Measurements from ENCODE around the gene ZNF322.

Gene ZNF322

GRCh38 chr6:26660000-26660361, 435 bp upstream of the ZNF322 start:
- Histone ChIP-seq H3K4me3 (ENCODE audit: low read length) (peak overlapping the region; percentile 83), H3K36me3 (ENCODE audit: control insufficient read depth, insufficient read depth, low read length) (no peaks in the 10 kb centered on the region), H3K27ac (ENCODE audit: low read length) (no peak overlapping the region), H3K4me1 (ENCODE audit: control insufficient read depth, insufficient read depth, low read length) (no peaks in the 10 kb centered on the region), H3K27me3 (ENCODE audit: control insufficient read depth, insufficient read depth, low read length) (no peaks in the 10 kb centered on the region), H3K9me3 (ENCODE audit: control insufficient read depth, insufficient read depth, low read length) (no peaks in the 10 kb centered on the region)
- DNase-seq (ENCODE audit: low read depth, low spot score): peak; percentile 0
- no CpG with 5 or more reads among the region's 5 CpGs for WGBS (ENCODE audit: insufficient coverage, insufficient read length)

DNA sequence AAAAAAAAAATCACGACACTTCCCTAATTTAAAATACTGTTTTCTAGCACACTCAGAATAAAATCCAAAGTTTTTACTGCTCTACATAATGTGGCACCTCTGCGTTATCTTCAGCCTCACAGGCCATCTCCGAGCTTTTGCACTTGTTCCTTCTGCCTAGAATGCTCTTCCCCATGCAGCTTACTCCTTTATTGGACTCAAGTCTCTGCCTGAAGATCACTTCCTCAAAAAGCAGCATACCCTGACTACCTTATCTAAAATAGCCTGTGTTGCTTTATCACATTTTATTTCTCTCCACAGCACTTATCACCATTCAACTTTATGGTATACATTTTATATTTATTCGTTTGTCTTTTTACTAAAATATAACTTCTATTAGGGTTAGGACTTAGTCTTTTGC, 2.3 kb downstream of the ZNF322 start:
- DNase-seq (ENCODE audit: low read depth, low spot score): no peak
- Histone ChIP-seq H3K27me3 (ENCODE audit: control insufficient read depth, insufficient read depth, low read length) (no peaks in the 10 kb centered on the region), H3K9me3 (ENCODE audit: control insufficient read depth, insufficient read depth, low read length) (no peaks in the 10 kb centered on the region), H3K36me3 (ENCODE audit: control insufficient read depth, insufficient read depth, low read length) (no peaks in the 10 kb centered on the region), H3K4me1 (ENCODE audit: control insufficient read depth, insufficient read depth, low read length) (no peaks in the 10 kb centered on the region), H3K27ac (ENCODE audit: low read length) (no peak overlapping the region), H3K4me3 (ENCODE audit: low read length) (no peak overlapping the region)
- WGBS (ENCODE audit: insufficient coverage, insufficient read length): 100% methylated on average over 1 of the region's 4 CpGs

- Histone ChIP-seq H3K4me3 (ENCODE audit: low read length) (no peak overlapping the region), H3K4me1 (ENCODE audit: control insufficient read depth, insufficient read depth, low read length) (no peaks in the 10 kb centered on the region), H3K27ac (ENCODE audit: low read length) (no peak overlapping the region), H3K9me3 (ENCODE audit: control insufficient read depth, insufficient read depth, low read length) (no peaks in the 10 kb centered on the region), H3K36me3 (ENCODE audit: control insufficient read depth, insufficient read depth, low read length) (no peaks in the 10 kb centered on the region), H3K27me3 (ENCODE audit: control insufficient read depth, insufficient read depth, low read length) (no peaks in the 10 kb centered on the region)
- no CpG with 5 or more reads among the region's 5 CpGs for WGBS (ENCODE audit: insufficient coverage, insufficient read length)
- DNase-seq (ENCODE audit: low read depth, low spot score): no peak
Measured at GRCh38 chr6:26653007-26653406, 6.5 kb downstream of the ZNF322 start.

GRCh38 chr6:26651133-26651781, 8.3 kb downstream of the ZNF322 start:
- no peaks in the 10 kb centered on the region for H3K27me3 ChIP-seq (ENCODE audit: control insufficient read depth, insufficient read depth, low read length)
- DNase-seq (ENCODE audit: low read depth, low spot score): no peak
- no peak overlapping the region for H3K27ac ChIP-seq (ENCODE audit: low read length)
- H3K4me1 ChIP-seq (ENCODE audit: control insufficient read depth, insufficient read depth, low read length): no peaks in the 10 kb centered on the region
- H3K9me3 ChIP-seq (ENCODE audit: control insufficient read depth, insufficient read depth, low read length): no peaks in the 10 kb centered on the region
- H3K36me3 ChIP-seq (ENCODE audit: control insufficient read depth, insufficient read depth, low read length): no peaks in the 10 kb centered on the region
- H3K4me3 ChIP-seq (ENCODE audit: low read length): no peak overlapping the region

DNA sequence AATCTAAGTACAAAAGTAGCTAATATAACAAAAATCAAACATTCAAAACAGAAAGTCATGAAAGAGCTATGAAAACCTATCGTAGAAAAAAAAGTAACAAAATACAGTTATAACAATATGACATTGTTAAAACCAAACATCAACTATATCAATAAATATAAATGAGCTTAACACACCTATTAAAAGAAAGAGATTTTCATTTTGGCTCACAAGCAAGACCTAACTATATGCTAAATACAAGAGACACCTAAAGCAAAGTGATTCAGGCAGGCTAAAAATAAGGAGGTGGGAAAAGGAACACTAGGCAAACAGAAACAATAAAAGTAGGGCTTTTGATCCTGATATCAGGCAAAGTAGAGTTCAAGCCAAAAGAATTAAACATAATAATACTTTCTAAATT, 13.5 kb downstream of the ZNF322 start:
- no peaks in the 10 kb centered on the region for H3K4me1 ChIP-seq (ENCODE audit: control insufficient read depth, insufficient read depth, low read length)
- no peaks in the 10 kb centered on the region for H3K9me3 ChIP-seq (ENCODE audit: control insufficient read depth, insufficient read depth, low read length)
- H3K27me3 ChIP-seq (ENCODE audit: control insufficient read depth, insufficient read depth, low read length): no peaks in the 10 kb centered on the region
- DNase-seq (ENCODE audit: low read depth, low spot score): no peak
- H3K36me3 ChIP-seq (ENCODE audit: control insufficient read depth, insufficient read depth, low read length): peaks cover 4% of the 10 kb centered on the region; the same call in 1 of the 2 replicates
- H3K27ac ChIP-seq (ENCODE audit: low read length): no peak overlapping the region
- no peak overlapping the region for H3K4me3 ChIP-seq (ENCODE audit: low read length)
- no CpG with 5 or more reads among the region's 1 CpG for WGBS (ENCODE audit: insufficient coverage, insufficient read length)

DNA sequence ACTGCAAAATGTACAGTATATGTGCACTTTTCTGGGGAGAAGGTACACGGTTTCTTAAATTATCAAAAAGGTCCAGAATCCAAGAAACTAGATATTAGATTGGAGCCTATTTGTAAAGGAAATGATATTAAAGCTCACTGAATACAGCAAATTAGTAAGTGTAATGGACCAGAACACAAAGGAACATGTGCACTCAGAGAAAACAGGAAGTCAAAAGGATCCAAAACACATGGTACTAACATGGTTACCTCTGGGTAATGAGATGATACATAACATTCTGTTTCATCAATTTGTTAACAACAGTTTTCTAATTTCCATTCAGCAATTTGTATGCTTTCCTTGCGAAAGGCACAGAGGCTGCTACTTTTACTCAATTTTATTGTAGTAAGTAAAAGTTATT, 18.7 kb downstream of the ZNF322 start:
- no CpG with 5 or more reads among the region's 2 CpGs for WGBS (ENCODE audit: insufficient coverage, insufficient read length)
- Histone ChIP-seq H3K36me3 (ENCODE audit: control insufficient read depth, insufficient read depth, low read length) (peaks cover 4% of the 10 kb centered on the region; the same call in 1 of the 2 replicates), H3K27ac (ENCODE audit: low read length) (no peak overlapping the region), H3K4me1 (ENCODE audit: control insufficient read depth, insufficient read depth, low read length) (no peaks in the 10 kb centered on the region), H3K9me3 (ENCODE audit: control insufficient read depth, insufficient read depth, low read length) (no peaks in the 10 kb centered on the region), H3K4me3 (ENCODE audit: low read length) (no peak overlapping the region), H3K27me3 (ENCODE audit: control insufficient read depth, insufficient read depth, low read length) (no peaks in the 10 kb centered on the region)
- no peak for DNase-seq (ENCODE audit: low read depth, low spot score)

GRCh38 chr6:26629359-26629758, 30.2 kb downstream of the ZNF322 start:
- H3K9me3 ChIP-seq (ENCODE audit: control insufficient read depth, insufficient read depth, low read length): no peaks in the 10 kb centered on the region
- H3K27ac ChIP-seq (ENCODE audit: low read length): no peak overlapping the region
- no peak overlapping the region for H3K4me3 ChIP-seq (ENCODE audit: low read length)
- no peaks in the 10 kb centered on the region for H3K36me3 ChIP-seq (ENCODE audit: control insufficient read depth, insufficient read depth, low read length)
- no peaks in the 10 kb centered on the region for H3K27me3 ChIP-seq (ENCODE audit: control insufficient read depth, insufficient read depth, low read length)
- WGBS (ENCODE audit: insufficient coverage, insufficient read length): no CpG with 5 or more reads among the region's 1 CpG
- DNase-seq (ENCODE audit: low read depth, low spot score): no peak
- H3K4me1 ChIP-seq (ENCODE audit: control insufficient read depth, insufficient read depth, low read length): no peaks in the 10 kb centered on the region

- Histone ChIP-seq H3K9me3 (ENCODE audit: control insufficient read depth, insufficient read depth, low read length) (no peaks in the 10 kb centered on the region), H3K4me3 (ENCODE audit: low read length) (no peak overlapping the region), H3K27me3 (ENCODE audit: control insufficient read depth, insufficient read depth, low read length) (no peaks in the 10 kb centered on the region), H3K27ac (ENCODE audit: low read length) (no peak overlapping the region), H3K4me1 (ENCODE audit: control insufficient read depth, insufficient read depth, low read length) (no peaks in the 10 kb centered on the region), H3K36me3 (ENCODE audit: control insufficient read depth, insufficient read depth, low read length) (no peaks in the 10 kb centered on the region)
- WGBS (ENCODE audit: insufficient coverage, insufficient read length): no CpG with 5 or more reads among the region's 7 CpGs
- no peak for DNase-seq (ENCODE audit: low read depth, low spot score)
Measured at GRCh38 chr6:26627843-26628242, 31.7 kb downstream of the ZNF322 start.

DNA sequence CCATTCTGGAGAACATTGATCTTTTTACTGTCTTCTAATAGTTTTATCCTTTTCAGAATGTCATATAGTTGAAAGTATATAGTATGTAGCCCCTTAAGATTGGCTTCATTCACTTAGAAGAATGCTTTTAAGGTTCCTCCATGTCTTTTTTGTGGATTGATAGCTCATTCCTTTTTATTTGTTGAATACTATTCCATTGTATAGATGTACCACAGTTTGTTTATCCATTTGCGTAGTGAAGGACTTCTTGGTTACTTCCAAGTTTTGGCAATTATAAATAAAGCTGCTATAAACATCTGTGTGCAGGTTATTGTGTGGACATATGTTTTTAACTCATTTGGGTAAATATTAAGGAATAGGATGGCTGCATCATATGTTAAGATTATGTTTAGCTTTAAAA, 35.0 kb downstream of the ZNF322 start:
- Histone ChIP-seq H3K36me3 (ENCODE audit: control insufficient read depth, insufficient read depth, low read length) (no peaks in the 10 kb centered on the region), H3K27me3 (ENCODE audit: control insufficient read depth, insufficient read depth, low read length) (no peaks in the 10 kb centered on the region), H3K4me3 (ENCODE audit: low read length) (no peak overlapping the region), H3K27ac (ENCODE audit: low read length) (no peak overlapping the region), H3K4me1 (ENCODE audit: control insufficient read depth, insufficient read depth, low read length) (no peaks in the 10 kb centered on the region), H3K9me3 (ENCODE audit: control insufficient read depth, insufficient read depth, low read length) (no peaks in the 10 kb centered on the region)
- WGBS (ENCODE audit: insufficient coverage, insufficient read length): no CpG with 5 or more reads among the region's 1 CpG
- no peak for DNase-seq (ENCODE audit: low read depth, low spot score)

DNA sequence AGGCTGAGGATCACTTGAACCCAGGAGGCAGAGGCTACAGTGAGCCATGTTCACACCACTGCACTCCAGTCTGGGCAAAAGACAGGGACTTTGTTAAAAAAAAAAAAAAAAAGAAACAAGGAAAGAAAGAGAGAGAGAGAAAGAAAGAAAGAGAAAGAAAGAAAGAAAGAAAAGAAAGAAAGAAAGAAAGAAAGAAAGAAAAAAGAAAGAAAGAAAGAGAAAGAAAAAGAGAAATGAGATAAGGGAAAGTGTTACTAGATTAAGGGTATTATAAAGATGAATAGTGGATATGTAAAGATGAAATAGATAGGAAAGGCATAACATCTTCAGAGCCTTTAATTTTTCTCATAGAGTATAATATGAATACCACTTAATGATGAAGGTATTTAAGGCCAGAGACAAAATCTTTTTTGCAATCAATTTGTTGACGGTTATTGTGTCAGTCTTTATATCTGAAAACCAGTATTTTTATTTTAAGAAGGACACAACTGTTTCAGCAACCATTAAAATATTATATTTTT, 36.1 kb downstream of the ZNF322 start:
- DNase-seq (ENCODE audit: low read depth, low spot score): no peak
- Histone ChIP-seq H3K36me3 (ENCODE audit: control insufficient read depth, insufficient read depth, low read length) (no peaks in the 10 kb centered on the region), H3K9me3 (ENCODE audit: control insufficient read depth, insufficient read depth, low read length) (no peaks in the 10 kb centered on the region), H3K4me3 (ENCODE audit: low read length) (no peak overlapping the region), H3K4me1 (ENCODE audit: control insufficient read depth, insufficient read depth, low read length) (no peaks in the 10 kb centered on the region), H3K27me3 (ENCODE audit: control insufficient read depth, insufficient read depth, low read length) (no peaks in the 10 kb centered on the region), H3K27ac (ENCODE audit: low read length) (no peak overlapping the region)
- WGBS (ENCODE audit: insufficient coverage, insufficient read length): no CpG with 5 or more reads among the region's 1 CpG
